NCI-H2196 treated with DMSO at 0.1 percent for 48 hours (cell line): Measurements from ENCODE around the gene BAIAP2L1.

Experiments
- DNase-seq: peaks from one replicate; lab custom pipeline; 2025; ENCODE audit not compliant: unreplicated experiment; lab: John Stamatoyannopoulos, UW

Gene BAIAP2L1

GRCh38 chr7:98295467-98296192 is 105.3 kb downstream of the BAIAP2L1 start:
- no peak for DNase-seq

- DNase-seq: peak; percentile 68
These were observed 106.0 kb downstream of the BAIAP2L1 start for GRCh38 chr7:98294798-98295382.

- no peak for DNase-seq
These were observed 106.6 kb downstream of the BAIAP2L1 start for GRCh38 chr7:98294326-98294725.

- DNase-seq: no peak
These were observed 107.1 kb downstream of the BAIAP2L1 start for GRCh38 chr7:98293746-98294145.

- DNase-seq: no peak
These were observed 107.6 kb downstream of the BAIAP2L1 start for GRCh38 chr7:98293265-98293664.

- no peak for DNase-seq
These were observed 109.2 kb downstream of the BAIAP2L1 start for GRCh38 chr7:98291717-98292116.

GRCh38 chr7:98289333-98289875 is 111.5 kb downstream of the BAIAP2L1 start:
- DNase-seq: no peak

- DNase-seq: no peak
These were observed 112.6 kb downstream of the BAIAP2L1 start for GRCh38 chr7:98288064-98288823.

- DNase-seq: peak; percentile 7
These were observed 113.4 kb downstream of the BAIAP2L1 start for GRCh38 chr7:98287486-98287959.

GRCh38 chr7:98286701-98287485 is 114.0 kb downstream of the BAIAP2L1 start:
- no peak for DNase-seq

- DNase-seq: no peak
These were observed 114.8 kb downstream of the BAIAP2L1 start for GRCh38 chr7:98286093-98286539.

GRCh38 chr7:98285157-98286092 is 115.5 kb downstream of the BAIAP2L1 start:
- DNase-seq: no peak

GRCh38 chr7:98284335-98285036 is 116.4 kb downstream of the BAIAP2L1 start:
- no peak for DNase-seq

GRCh38 chr7:98283887-98284222 is 117.0 kb downstream of the BAIAP2L1 start:
- no peak for DNase-seq

- DNase-seq: no peak
These were observed 117.6 kb downstream of the BAIAP2L1 start for GRCh38 chr7:98283127-98283886.

GRCh38 chr7:98282703-98283102 is 118.2 kb downstream of the BAIAP2L1 start:
- DNase-seq: no peak

GRCh38 chr7:98281757-98282606 is 118.9 kb downstream of the BAIAP2L1 start:
- no peak for DNase-seq
